K562 (cell line): ENCODE measurements around the gene PUM1. TPM values are rescaled to one million over a fixed set of nuclear protein-coding genes. Genes with fewer than 3 reads are reported as not detected.

ENCODE experiments used
- ARNT ChIP-seq, 2 experiments: fragments of 450-650 bp; IDR thresholded peaks; 2 replicates each; pipeline ENCODE4 v1.6.1; 2016; ENCODE audit warnings: mild to moderate bottlenecking in 1 of 2
- ATF7 ChIP-seq: fragments of 450-650 bp; IDR thresholded peaks from 2 replicates; pipeline ENCODE4 v1.7.1; 2014; ENCODE audit warnings: mild to moderate bottlenecking, moderate library complexity
- CEBPB ChIP-seq: fragments of 450-650 bp; IDR thresholded peaks from 2 replicates; pipeline ENCODE4 v1.6.1; 2016; ENCODE audit warnings: missing genetic modification characterization, missing compliant biosample characterization
- CHD4 ChIP-seq: fragments of 200-600 bp; sonication (generic); IDR thresholded peaks from 3 replicates; pipeline ENCODE4 v1.6.1; 2012; ENCODE audit warnings: low read depth, mild to moderate bottlenecking, mixed read lengths, low read length, inconsistent platforms; ENCODE audit not compliant: insufficient read depth, insufficient replicate concordance, poor library complexity, severe bottlenecking
- ELF2 ChIP-seq: fragments of 250-450 bp; sonication (Bioruptor Pico); IDR thresholded peaks from 2 replicates; pipeline ENCODE4 v1.5.0; 2021; ENCODE audit warnings: mild to moderate bottlenecking
- HIVEP1 ChIP-seq: fragments of 250-450 bp; sonication (Bioruptor Pico); IDR thresholded peaks from 2 replicates; pipeline ENCODE4 v1.4.0; 2020; ENCODE audit warnings: mild to moderate bottlenecking
- HNRNPUL1 ChIP-seq: fragments of 200-400 bp; formaldehyde crosslinking; IDR thresholded peaks from 2 replicates; pipeline ENCODE4 v1.6.1; 2017; ENCODE audit warnings: low read length
- KAT2B ChIP-seq: IDR thresholded peaks from one replicate; pipeline ENCODE4 v1.6.1; 2012; ENCODE audit warnings: low read depth, mild to moderate bottlenecking, control low read depth, inconsistent platforms, low read length, moderate library complexity
- MECOM ChIP-seq: fragments of 250-450 bp; sonication (Bioruptor Pico); IDR thresholded peaks from 2 replicates; pipeline ENCODE4 v1.8.0; 2022; ENCODE audit warnings: inconsistent platforms
- MXD1 ChIP-seq: fragments of 250-450 bp; sonication (Bioruptor Pico); IDR thresholded peaks from 2 replicates; pipeline ENCODE4 v1.8.0; 2021; ENCODE audit warnings: borderline replicate concordance, mild to moderate bottlenecking, moderate library complexity; ENCODE audit not compliant: poor library complexity, severe bottlenecking
- NELFE ChIP-seq: IDR thresholded peaks from 2 replicates; pipeline ENCODE4 v1.6.1; 2011; ENCODE audit warnings: mild to moderate bottlenecking; ENCODE audit not compliant: insufficient read depth, insufficient read length
- NFYB ChIP-seq: IDR thresholded peaks from 2 replicates; pipeline ENCODE4 v1.6.1; 2011; ENCODE audit warnings: mild to moderate bottlenecking, moderate library complexity; ENCODE audit not compliant: insufficient read length; ENCODE audit errors: extremely low read depth
- RBM34 ChIP-seq: fragments of 200-400 bp; formaldehyde crosslinking; IDR thresholded peaks from 2 replicates; pipeline ENCODE4 v1.6.1; 2018; ENCODE audit warnings: low read length, borderline replicate concordance; ENCODE audit not compliant: insufficient read depth
- RBM39 ChIP-seq: fragments of 200-400 bp; formaldehyde crosslinking; optimal IDR thresholded peaks from 2 replicates; pipeline ENCODE3; 2018; ENCODE audit warnings: low read depth, low read length
- RFX1 ChIP-seq: fragments of 450-650 bp; IDR thresholded peaks from 2 replicates; pipeline ENCODE4 v1.6.1; 2016; ENCODE audit warnings: mild to moderate bottlenecking, moderate library complexity
- SMAD4 ChIP-seq: fragments of 250-450 bp; sonication (Bioruptor Pico); conservative IDR thresholded peaks from 2 replicates; pipeline ENCODE4 v1.8.0; 2021; ENCODE audit warnings: inconsistent platforms, mild to moderate bottlenecking, moderate library complexity
- SREBF1 ChIP-seq: fragments of 150-350 bp; IDR thresholded peaks from 2 replicates; pipeline ENCODE4 v1.6.1; 2014; ENCODE audit warnings: antibody characterized with exemption, low read depth, low read length, borderline replicate concordance
- ZFP36 ChIP-seq: fragments of 150-350 bp; IDR thresholded peaks from 2 replicates; pipeline ENCODE4 v1.6.1; 2018; ENCODE audit warnings: low read length, low read depth; ENCODE audit not compliant: partially characterized antibody
- ZNF175 ChIP-seq: fragments of 200-800 bp; sonication (Bioruptor generic); IDR thresholded peaks from 2 replicates; pipeline ENCODE4 v1.6.1; 2016; ENCODE audit warnings: low read depth, mild to moderate bottlenecking, missing genetic modification characterization, missing compliant biosample characterization
- ZNF436 ChIP-seq: fragments of 250-450, 450-650 bp; sonication (Bioruptor Pico); formaldehyde crosslinking; IDR thresholded peaks from 2 replicates; pipeline ENCODE4 v1.7.0; 2020; ENCODE audit warnings: mild to moderate bottlenecking
- ZNF507 ChIP-seq: conservative IDR thresholded peaks from 2 replicates; pipeline ENCODE4 v1.6.1; 2017; ENCODE audit warnings: missing genetic modification characterization, missing compliant biosample characterization
- ZNF764 ChIP-seq: fragments of 250-450 bp; sonication (Bioruptor Pico); IDR thresholded peaks from 2 replicates; pipeline ENCODE4 v1.4.0; 2020; ENCODE audit warnings: low read depth, mild to moderate bottlenecking, moderate library complexity
- polyA plus RNA-seq, 8 experiments: library from polyadenylated mRNA; depleted of rRNA in 4 of 8; stranded (reverse) in 5 of 8; unstranded in 3 of 8; fragments of >200 nt; fragmentation: Nextera tagmentation in 2 of 8; fragmentation: Illumina TruSeq in 1 of 8; extraction: Ambion mirVana in 2 of 8; extraction: Trizol in 1 of 8; gene quantifications; 2 replicates each; pipeline versions ENCODE4 v1.2.1 to v1.2.3, GENCODE V29; 2011 to 2014; ENCODE audit warnings: inconsistent platforms in 1 of 8, missing spikeins in 1 of 8
- total RNA-seq, 7 experiments: library from RNA; depleted of rRNA in 6 of 7; stranded (reverse); fragments of >200 nt in 6 of 7; fragmentation: Illumina TruSeq in 2 of 7; extraction: Trizol in 2 of 7; gene quantifications; 2 replicates each; pipeline versions ENCODE4 v1.2.1 to v1.2.3, GENCODE V29; 2011 to 2021; ENCODE audit warnings: low replicate concordance in 1 of 7
- TF ChIP-seq, protein P1 (sequence below): IDR thresholded peaks from 2 replicates; pipeline ENCODE4 v1.6.1; 2014; ENCODE audit warnings: antibody characterized with exemption
- TF ChIP-seq, protein P2 (sequence below): sonication (generic); formaldehyde crosslinking; IDR thresholded peaks from 2 replicates; pipeline ENCODE4 v1.8.0; 2022; ENCODE audit warnings: mild to moderate bottlenecking, low read depth, missing genetic modification reagents

Gene PUM1
- total and polyA plus RNA-seq, 9 of the 15 experiments (the other 6 are each of a cell fraction or from before 2014, with no cell fraction given): 37.7 to 104 (median 55.7) TPM

DNA sequence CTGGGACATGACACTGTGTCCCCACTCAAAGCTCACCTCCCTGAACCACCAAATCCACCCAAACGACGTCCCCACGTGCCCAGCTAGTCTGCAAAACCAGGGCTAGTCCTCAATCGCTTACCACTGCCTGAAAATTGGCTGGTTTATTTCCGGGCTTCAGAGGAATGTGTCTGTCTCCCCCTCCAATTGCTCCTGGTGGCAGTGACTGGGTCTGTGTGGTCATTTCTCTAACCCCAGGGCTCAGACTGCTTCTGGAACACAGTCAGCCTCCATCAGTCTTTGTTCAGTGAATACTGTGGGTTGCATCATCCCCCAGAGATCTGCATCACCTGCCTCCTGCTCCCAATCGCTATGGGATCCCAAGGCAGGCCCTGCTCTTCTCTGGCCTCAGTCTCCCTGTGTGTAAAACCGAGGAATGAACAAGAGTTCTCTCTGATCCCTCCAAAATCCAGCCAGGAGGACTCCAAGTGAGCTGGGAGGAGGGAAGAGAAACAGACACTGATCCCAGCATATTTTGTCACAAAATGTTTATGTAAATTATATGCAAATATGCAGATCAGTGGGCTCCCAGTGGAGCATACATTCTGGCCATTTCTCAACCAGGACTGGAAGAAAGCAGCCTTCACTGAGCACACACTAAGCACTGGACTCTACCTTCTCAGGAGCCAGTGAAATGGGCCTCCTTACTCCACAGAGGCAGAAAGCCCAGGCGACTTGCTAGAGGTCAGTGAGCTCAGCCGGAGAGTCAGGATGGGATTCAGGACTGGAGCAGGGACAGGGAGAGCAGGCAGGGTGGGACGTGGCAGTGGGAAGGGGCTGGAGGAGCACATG, 177.8 kb downstream of the PUM1 start (continued):
- TF ChIP-seq SREBF1 (no peak), MECOM (CRISPR knock-in tag) (peak; percentile 82), ZNF507 (tag) (no peak), RBM39 (no peak), MXD1 (no peak), ZNF764 (CRISPR knock-in tag) (no peak), HNRNPUL1 (no peak), KAT2B (no peak), NFYB (no peak), SMAD4 (CRISPR knock-in tag) (peak; percentile 95), RBM34 (no peak), ATF7 (peak; percentile 92), CEBPB (tag) (peak; percentile 96), CHD4 (no peak), ARNT (IDR thresholded peaks at IDR 0.05) (no peak), ZNF436 (CRISPR knock-in tag) (no peak), HIVEP1 (CRISPR knock-in tag) (0 out of 2 replicates have a peak, but pooled peaks have one; percentile 75), ELF2 (peak; percentile 23; the same call in 1 of the 2 replicates), RFX1 (no peak), ZNF175 (peak; percentile 83), ZFP36 (no peak), NELFE (no peak)
- TF ChIP-seq, protein P1, sequence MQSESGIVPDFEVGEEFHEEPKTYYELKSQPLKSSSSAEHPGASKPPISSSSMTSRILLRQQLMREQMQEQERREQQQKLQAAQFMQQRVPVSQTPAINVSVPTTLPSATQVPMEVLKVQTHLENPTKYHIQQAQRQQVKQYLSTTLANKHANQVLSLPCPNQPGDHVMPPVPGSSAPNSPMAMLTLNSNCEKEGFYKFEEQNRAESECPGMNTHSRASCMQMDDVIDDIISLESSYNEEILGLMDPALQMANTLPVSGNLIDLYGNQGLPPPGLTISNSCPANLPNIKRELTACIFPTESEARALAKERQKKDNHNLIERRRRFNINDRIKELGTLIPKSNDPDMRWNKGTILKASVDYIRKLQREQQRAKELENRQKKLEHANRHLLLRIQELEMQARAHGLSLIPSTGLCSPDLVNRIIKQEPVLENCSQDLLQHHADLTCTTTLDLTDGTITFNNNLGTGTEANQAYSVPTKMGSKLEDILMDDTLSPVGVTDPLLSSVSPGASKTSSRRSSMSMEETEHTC: no peak
- TF ChIP-seq, protein P2, sequence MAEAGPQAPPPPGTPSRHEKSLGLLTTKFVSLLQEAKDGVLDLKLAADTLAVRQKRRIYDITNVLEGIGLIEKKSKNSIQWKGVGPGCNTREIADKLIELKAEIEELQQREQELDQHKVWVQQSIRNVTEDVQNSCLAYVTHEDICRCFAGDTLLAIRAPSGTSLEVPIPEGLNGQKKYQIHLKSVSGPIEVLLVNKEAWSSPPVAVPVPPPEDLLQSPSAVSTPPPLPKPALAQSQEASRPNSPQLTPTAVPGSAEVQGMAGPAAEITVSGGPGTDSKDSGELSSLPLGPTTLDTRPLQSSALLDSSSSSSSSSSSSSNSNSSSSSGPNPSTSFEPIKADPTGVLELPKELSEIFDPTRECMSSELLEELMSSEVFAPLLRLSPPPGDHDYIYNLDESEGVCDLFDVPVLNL (CRISPR knock-in tag): no peak
